Kidney capillary endothelial cell (primary cell): ENCODE measurements around the gene SPTBN2.

Experiments used
- DNase-seq: peaks from one replicate; pipeline ENCODE4 v3.0.0-alpha.2; 2018; ENCODE audit warnings: low spot score

The SPTBN2 gene

GRCh38 chr11:66701432-66702240, 27.4 kb downstream of the SPTBN2 start:
- DNase-seq: no peak

DNA sequence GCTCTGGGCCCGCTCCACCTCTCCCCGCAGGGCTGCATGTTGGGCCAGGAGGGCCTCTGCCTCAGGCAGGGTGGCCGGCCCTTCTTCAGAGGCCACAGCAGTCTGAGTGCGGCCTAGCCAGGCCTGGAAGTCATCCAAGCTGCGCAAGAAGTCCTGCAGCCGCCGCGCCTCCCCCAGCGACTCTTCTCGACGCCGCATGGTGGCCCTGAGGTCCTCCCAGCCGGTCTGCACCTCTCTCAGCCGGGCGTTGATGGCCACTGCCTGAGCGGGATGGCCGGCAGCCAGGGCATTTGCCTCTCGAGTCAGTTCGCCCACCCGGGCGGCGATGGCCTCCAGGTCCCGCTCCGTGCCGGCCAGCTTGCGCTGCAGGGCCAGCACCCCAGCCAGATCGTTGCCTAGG, 28.3 kb downstream of the SPTBN2 start:
- DNase-seq: no peak

GRCh38 chr11:66700337-66700736, 28.7 kb downstream of the SPTBN2 start:
- no peak for DNase-seq

DNA sequence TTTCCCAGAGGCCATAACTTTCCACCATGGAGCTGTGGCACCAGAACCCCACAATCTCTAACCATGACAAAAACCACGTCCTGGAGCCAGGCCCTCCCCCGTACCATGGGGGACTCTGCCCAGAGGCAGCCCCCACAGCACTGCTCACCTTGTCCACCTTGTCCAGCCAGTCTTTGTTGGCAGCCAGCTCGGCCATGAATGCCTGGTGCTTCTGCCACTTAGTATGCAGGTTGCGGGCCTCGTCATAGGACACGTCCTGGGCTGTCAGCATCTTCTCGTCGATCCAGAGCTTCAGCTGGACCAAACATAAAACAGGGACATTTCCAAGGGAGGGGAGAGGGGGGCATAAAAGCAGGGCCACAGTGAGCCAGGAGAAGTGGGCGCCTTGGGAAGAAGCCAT, 30.5 kb downstream of the SPTBN2 start:
- DNase-seq: no peak

- DNase-seq: no peak
These were observed 31.0 kb downstream of the SPTBN2 start for GRCh38 chr11:66697988-66698387.

DNA sequence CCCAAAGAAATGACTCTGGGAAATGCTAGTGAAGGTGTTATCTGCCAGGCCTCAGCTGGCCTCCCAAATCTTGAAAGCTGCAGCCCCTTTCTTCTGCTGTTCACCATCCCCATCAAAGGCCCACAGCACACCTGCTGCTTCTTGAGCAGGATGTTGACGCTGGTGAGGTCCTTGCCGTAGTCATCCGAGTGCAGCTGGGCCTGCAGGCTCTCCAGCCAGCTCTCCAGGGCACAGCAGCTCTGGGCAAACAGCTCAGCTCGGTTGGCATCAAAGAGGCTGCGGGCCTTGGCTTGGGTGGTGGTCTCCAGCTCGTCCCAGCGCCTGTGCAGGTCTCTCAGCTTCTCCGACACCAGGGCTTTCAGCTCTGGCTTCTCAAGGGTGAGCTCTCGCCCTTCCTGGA, 32.9 kb downstream of the SPTBN2 start:
- no peak for DNase-seq

DNA sequence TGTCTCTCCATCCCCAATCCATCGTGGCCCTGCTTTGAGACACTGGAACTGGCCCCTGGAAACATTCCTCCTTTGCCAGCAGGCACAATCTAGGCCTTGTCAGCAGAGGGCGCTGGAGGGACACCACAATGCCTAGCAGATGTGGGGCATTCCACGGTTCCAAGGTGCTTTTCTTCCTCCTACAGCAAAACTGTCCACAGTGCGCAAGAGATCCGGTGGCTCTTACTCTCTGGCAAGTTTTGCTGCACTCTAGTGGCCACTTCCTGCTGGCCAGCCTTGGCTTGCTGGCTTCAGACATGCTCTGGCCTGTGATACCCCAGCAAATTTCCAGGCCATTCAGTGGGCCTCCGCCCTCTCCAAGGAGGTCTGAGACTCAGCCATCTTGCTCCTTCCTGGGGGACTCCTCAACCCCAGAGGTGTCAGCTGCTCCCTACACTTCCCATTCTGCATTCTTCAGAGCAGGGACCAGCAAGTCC, 34.2 kb downstream of the SPTBN2 start:
- DNase-seq: peak; percentile 97

DNA sequence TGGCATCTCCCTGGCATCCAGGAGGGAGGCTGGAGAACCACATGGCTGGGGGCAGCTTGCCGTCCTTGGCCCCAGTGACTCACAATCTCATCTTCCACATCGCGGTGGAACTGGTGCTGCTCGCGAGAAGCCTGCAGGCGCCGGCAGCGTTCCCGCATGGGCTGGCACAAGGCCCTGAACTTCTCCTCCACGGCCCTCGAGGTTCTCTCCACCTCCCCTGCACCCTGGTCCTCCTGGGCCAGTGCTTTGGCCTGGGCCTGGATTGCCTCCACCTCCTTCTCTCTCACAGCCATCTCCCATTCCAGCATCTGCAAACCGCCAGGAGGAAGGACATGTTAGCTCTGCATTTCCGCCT, 35.0 kb downstream of the SPTBN2 start:
- no peak for DNase-seq

GRCh38 chr11:66693356-66694055, 35.5 kb downstream of the SPTBN2 start:
- no peak for DNase-seq

GRCh38 chr11:66692871-66693331, 36.1 kb downstream of the SPTBN2 start:
- no peak for DNase-seq

- DNase-seq: no peak
These were observed 36.6 kb downstream of the SPTBN2 start for GRCh38 chr11:66692446-66692845.

DNA sequence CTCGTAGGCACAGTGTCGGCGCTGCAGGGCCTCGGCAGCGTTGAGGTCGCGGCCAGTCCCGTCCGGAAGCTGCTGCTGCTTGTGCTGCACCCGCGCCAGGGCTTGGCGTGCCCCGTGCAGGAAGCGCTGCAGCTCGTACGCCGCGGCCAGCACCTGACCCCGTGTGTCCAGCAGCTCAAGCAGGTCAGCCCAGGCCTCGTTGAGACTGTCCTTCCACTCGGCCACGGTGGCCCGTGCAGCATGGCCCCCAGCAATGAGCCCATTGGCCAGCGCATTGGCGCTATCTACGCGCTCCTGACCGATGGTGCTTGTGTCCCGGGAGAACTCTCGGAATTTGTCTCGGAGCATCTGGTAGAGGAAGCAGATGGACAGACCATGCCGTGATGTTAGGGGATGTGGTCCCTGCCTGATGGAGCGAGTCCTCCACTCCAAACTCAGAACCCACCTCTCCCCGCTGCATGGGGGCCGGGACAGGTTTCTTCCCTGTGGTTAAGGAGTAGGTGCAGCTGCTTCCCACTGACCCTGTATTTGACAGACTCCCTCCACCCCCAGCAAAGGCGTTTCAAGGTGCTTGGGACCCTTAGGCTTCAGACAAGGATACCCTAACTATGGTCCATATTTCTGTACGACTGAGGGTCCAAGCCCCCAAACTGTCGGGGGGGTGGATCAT, 37.6 kb downstream of the SPTBN2 start:
- no peak for DNase-seq

GRCh38 chr11:66689661-66690590, 39.1 kb downstream of the SPTBN2 start:
- DNase-seq: no peak

DNA sequence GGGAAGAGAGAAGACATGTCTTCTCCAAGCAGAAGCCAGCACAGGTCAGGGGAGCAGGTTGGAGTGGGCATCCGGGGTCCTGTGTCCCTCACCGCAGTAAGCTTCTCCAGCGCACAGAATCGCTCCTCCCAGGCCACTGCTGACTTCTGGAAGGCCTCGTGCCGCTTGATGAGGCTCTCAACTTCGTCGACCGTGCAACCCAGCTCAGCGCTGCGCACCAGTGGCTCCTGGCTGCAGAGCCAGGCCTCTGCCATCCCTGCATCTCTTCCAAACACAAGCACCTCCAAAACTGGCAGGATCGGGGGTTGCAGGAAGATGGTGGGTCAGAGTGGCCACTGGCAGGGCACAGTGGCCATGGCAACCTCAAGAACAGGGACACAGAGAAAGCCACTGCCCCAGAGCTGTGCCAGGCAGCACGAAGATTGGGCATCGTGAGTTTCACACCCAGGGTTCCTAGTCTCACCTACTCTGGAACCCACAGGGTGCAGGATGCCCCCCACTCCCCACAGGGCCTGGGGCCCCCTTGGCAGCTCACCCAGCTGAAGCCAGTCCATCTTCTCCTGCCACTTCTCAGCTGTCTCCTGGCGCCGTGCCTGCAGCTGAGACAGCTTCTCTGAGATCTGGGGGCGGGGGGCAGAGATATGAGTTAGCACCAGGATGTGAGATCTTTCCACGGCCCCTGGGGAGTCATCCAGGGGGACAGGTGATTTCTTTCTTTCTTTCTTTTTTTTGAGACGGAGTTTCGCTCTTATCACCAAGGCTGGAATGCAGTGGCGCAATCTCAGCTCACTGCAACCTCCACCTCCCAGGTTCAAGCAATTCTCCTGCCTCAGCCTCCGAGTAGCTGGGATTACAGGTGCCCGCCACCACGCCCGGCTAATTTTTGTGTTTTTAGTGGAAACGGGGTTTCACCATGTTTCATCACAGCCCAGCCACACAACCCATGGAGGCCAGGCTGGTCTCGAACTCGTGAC, 40.2 kb downstream of the SPTBN2 start:
- no peak for DNase-seq

- DNase-seq: no peak
These were observed 41.2 kb downstream of the SPTBN2 start for GRCh38 chr11:66687831-66688281.

DNA sequence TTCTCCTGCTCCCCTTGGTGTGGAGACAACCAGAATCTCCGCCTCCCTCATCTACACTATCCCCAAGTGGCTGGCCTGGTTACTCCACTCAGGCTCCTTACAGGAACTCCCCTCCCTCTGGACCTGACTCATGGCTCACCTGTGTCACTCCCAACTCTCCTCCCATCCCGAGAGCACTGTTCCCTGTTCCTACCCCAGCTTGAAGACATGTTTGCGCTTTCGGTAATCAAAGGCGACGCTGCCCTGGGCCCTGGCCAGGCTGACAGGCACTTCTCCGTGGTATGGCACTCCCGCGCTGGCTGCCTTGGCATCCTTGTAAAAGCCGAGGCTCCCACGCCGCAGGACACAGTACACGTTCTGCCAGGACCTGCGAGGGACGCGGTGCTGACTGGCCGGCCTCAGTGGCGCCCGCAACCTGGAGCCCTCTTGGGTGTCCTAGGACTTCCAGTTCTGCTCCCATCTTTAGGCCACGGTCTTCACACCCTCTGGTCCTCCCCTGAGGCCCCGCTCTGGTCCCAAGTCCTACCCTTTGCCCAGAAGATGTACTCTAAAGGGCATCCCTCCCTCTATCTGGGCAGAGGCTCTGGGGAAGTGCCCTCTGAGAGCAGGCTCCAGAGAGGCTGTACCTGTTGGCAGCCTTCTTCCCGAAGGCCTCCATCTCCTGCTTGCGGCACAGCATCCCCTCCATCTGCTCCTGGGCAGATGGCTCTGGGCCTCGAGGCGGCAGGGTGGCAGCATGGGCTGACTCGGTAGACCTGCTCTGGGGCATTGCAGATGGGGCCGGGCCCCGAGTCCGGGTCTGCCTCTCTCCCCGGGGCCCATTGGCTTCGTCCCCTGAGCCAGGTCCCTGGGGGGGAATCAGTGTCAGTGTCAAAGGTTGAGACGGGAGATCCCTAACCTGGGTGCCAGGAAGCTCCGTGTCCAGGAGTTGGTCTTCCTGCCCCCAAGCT, 41.9 kb downstream of the SPTBN2 start:
- DNase-seq: no peak

DNA sequence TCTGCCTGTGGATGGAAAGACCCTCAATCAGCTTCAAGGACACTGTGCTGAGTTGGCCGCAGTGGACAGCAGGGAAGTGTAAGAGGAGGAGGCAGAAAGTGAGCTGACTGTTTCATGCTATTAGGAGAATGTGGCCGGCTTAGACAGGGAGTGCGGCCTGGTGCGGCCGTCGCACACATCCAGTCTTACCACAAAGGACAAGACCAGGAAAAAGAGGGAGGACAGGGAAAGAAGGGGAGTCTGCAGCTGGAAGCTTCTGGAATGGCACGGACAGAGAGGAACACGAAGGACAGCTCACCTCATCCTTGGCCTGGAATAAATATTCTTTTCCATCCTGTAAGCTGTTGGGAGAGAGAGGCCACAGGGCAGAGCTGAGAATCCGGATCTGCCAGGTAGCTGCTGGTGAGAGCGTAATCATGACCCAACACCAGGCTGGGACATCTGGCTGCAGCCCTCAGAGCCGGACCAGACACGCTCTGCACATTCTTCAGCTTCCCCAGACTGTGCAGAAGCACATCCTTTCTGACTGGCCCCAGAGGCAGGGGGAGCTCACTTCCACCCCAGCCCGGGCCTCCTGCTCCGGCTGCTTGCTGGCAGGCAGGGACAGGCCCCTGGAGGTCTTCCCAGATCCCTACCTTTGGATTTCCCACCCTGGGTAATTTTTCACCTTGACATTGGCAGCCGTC, 42.8 kb downstream of the SPTBN2 start:
- DNase-seq: no peak

- DNase-seq: no peak
These were observed 43.5 kb downstream of the SPTBN2 start for GRCh38 chr11:66685276-66686099.
